ENCODE measurements around the gene DDX10. TPM values are rescaled to one million over a fixed set of nuclear protein-coding genes. Genes with fewer than 3 reads are reported as not detected.
A peak's percentile ranks its signal among the peaks of the same experiment; 100 is the strongest.
"Not testable (repeated sequence)": the region's sequence is repeated elsewhere in the genome, so short reads cannot be mapped to it uniquely, and the experiment has no call there.

The DDX10 gene
- total RNA-seq, 2 experiments from 2014 or later: 20.5 to 23.2 TPM

DNA sequence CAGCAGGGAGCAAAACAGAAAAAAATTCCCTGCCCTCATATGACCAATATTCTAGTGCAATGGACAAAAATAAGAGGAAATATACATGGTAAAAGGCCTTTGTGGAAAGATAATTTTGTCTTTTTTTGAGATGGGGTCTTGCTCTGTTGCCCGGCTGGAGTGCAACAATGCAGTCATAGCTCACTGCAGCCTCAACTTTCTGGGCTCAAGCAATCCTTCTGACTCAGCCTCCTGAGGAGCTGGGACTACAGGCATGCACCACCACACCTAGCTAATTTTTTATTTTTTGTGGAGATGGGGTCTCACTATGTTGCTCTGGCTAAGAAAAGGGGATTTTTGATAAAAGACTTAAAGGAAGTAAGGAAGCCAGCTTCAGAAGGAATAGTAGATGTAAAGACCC lies 25.7 kb upstream of the DDX10 start:
- H3K27ac Mint-ChIP-seq: no peak overlapping the region
- ChIA-PET CTCF (no interaction called here), POLR2A (no interaction called here)
- peaks cover 23% of the 10 kb centered on the region for H3K27me3 Mint-ChIP-seq
- no peaks in the 10 kb centered on the region for H3K4me1 Mint-ChIP-seq
- H3K9me3 Mint-ChIP-seq: no peaks in the 10 kb centered on the region
- H3K36me3 Mint-ChIP-seq (ENCODE audit: low read depth): no peaks in the 10 kb centered on the region
- DNase-seq: no peak
- no peak overlapping the region for H3K4me3 Mint-ChIP-seq

DNA sequence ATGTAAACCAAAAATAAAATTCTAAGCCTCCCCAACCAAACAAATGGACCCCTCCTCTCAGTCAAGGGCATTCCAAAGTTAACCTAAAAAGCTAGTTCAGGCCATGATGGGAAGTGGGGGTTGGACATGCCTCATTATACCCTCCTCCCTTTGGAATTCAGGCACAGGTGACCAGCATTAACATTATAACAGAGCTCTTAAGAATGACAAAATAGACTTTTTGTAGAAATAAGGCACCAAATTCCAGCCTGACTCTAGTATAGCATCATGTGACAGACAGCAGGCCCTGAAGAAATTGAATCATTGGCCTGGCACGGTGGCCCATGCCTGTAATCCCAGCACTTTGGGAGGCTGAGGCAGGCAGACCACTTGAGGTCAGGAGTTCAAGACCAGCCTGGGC lies 23.1 kb upstream of the DDX10 start:
- not testable (repeated sequence) for H3K9me3 Mint-ChIP-seq
- CTCF ChIA-PET: interaction anchor here (1.0 kb wide), 1 partner anchor 8 kb away, joined by 4 read pairs; no protein-coding TSS in a partner anchor

DNA sequence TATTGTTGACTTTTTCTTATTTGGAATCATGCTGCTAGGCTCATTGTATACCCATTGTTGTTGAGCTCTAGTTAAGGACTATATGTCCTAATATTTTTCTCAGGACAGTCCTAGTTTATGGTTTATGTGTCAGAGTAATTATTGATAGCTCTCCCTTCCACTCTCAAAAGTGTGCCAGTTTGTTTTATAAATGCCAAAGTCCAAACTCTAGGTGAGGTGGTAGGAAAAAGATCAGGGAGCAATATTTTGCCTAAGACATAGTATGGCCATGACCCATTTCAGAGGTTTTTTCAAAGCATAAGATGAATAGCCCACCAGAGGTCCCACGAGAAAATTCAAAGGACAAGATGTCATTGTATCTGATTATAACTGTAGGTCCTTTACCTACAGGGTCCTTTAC lies 20.9 kb upstream of the DDX10 start:
- H3K4me3 Mint-ChIP-seq: no peak overlapping the region
- CTCF ChIA-PET: no interaction called here
- POLR2A ChIA-PET: no interaction called here
- H3K27ac Mint-ChIP-seq: no peak overlapping the region
- DNase-seq: no peak
- H3K4me1 Mint-ChIP-seq: no peaks in the 10 kb centered on the region
- no peaks in the 10 kb centered on the region for H3K36me3 Mint-ChIP-seq (ENCODE audit: low read depth)
- H3K27me3 Mint-ChIP-seq: peaks cover 5% of the 10 kb centered on the region
- H3K9me3 Mint-ChIP-seq: no peaks in the 10 kb centered on the region

More for the DNA sequence above, 23.1 kb upstream of the DDX10 start:
- POLR2A ChIA-PET; H3K36me3 Mint-ChIP-seq (ENCODE audit: low read depth); DNase-seq; H3K27ac Mint-ChIP-seq; H3K4me1 Mint-ChIP-seq; H3K4me3 Mint-ChIP-seq: not testable (repeated sequence)
- H3K27me3 Mint-ChIP-seq: peaks cover 13% of the 10 kb centered on the region

DNA sequence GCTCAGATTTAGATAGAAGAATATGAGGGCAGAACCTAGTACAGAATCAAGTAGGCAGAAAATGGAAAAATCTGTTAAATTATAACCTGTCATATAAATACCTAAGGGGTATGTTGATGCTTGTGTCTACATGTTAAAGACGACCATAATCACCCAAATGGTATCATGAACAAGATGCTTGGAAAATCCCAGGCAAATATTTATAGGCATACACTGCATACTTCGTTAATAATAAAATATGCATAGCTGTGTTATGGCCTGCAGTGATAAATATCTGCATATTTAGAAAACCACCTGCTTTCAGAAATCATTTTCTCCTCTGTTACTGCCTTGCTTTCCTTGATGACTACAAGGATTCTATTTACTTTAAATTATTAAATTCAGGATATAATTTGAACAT lies 18.9 kb upstream of the DDX10 start:
- Mint-ChIP-seq H3K27ac (no peak overlapping the region), H3K36me3 (ENCODE audit: low read depth) (no peaks in the 10 kb centered on the region), H3K9me3 (no peaks in the 10 kb centered on the region), H3K4me1 (no peaks in the 10 kb centered on the region), H3K27me3 (no peaks in the 10 kb centered on the region), H3K4me3 (no peak overlapping the region)
- DNase-seq: no peak
- ChIA-PET POLR2A (interaction anchor here (1.4 kb wide), 1 partner anchor 422 kb away, joined by 3 read pairs; no protein-coding TSS in a partner anchor), CTCF (interaction anchor here (1.2 to 5.1 kb wide), 5 partner anchors 11 to 646 kb away, joined by 3 to 39 read pairs (median 5); partner anchors contain the start of genes CUL5 and DDX10)

DNA sequence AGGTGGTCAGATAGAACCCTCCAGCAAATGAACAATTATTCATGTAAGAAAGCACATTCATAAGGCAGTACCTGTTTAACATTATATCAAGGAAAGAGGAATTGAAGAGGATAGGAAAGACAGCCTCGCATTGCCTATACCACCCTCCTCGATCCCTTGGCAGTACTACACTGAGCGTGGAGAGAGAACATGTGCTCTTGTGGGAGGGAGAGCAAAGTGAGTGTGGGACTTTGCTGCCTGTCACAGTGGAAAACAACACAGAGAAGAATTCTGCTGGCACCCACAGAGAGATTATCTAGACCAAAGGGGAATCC lies 17.5 kb upstream of the DDX10 start:
- Mint-ChIP-seq H3K27me3 (no peaks in the 10 kb centered on the region), H3K4me1 (no peaks in the 10 kb centered on the region), H3K9me3 (no peaks in the 10 kb centered on the region), H3K4me3 (no peak overlapping the region), H3K36me3 (ENCODE audit: low read depth) (no peaks in the 10 kb centered on the region), H3K27ac (no peak overlapping the region)
- DNase-seq: no peak
- ChIA-PET POLR2A (no interaction called here), CTCF (interaction anchor here (0.8 to 5.1 kb wide), 5 partner anchors 8 to 647 kb away, joined by 4 to 39 read pairs (median 5); partner anchors contain the start of genes CUL5 and DDX10)

DNA sequence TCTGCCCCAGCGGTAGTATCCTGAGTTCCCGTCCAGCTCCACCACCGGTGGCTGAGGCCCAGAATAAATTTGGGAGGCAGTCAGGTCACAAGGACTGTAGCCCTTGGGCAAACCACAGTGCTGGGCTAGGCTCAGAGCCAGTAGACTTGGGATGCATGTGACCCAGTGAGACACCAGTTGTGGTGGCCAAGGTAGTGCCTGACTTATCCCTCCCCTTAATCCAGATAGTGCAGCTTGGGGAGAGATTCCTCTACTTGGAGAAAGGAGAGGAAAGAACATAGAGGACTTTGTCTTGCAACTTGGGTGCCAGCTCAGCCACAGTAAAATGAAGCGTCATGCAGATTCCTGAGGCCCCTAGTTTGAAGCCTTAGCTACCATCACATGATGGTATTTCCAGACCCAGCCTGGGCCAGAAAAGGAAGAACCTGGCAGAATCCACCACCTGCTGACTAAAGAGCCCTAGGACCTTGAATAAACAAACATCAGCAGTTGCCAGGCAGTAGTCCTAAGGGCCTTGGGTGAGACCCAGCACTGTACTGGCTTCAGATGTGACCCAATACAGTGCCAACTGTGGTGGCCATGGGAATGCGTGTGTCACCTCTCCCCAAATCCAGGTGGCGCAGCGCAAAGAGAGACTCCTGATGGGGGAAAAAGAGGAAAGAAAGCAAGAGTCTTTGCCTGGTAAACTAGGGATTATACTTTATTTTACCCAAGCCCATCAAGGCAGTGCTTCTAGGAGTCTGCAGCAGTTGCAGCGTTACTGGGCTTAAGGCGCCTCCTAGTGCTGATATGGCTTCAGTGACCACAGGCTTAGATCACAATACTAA lies 17.0 kb upstream of the DDX10 start:
- no peak overlapping the region for H3K4me3 Mint-ChIP-seq
- no peaks in the 10 kb centered on the region for H3K9me3 Mint-ChIP-seq
- H3K4me1 Mint-ChIP-seq: no peaks in the 10 kb centered on the region
- H3K36me3 Mint-ChIP-seq (ENCODE audit: low read depth): no peaks in the 10 kb centered on the region
- H3K27ac Mint-ChIP-seq: no peak overlapping the region
- CTCF ChIA-PET: interaction anchor here (0.8 to 5.1 kb wide), 8 partner anchors 8 to 648 kb away, joined by 3 to 39 read pairs (median 4); partner anchors contain the start of genes DDX10, EXPH5 and POGLUT3
- peak; percentile 68 for DNase-seq
- POLR2A ChIA-PET: interaction anchor here (2.0 kb wide), 1 partner anchor 529 kb away, joined by 4 read pairs; no protein-coding TSS in a partner anchor
- H3K27me3 Mint-ChIP-seq: peaks cover 3% of the 10 kb centered on the region

DNA sequence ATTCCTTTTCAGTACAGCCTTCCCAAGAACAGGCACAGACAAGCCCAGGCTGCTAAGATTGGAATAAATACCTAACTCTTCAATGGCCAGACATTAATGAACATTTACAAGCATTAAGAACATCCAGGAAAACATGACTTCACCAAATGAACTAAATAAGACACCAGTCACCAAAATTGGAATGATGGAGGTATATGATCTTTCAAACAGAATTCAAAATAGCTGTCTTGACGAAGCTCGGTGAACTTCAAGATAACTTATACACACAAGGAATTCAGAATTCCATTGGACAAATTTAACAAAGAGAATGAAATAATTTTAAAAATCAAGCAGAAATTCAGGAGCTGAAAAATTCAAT lies 16.4 kb upstream of the DDX10 start:
- Mint-ChIP-seq H3K4me1 (peaks cover 2% of the 10 kb centered on the region), H3K27me3 (peaks cover 4% of the 10 kb centered on the region), H3K4me3 (no peak overlapping the region), H3K9me3 (no peaks in the 10 kb centered on the region), H3K27ac (no peak overlapping the region), H3K36me3 (ENCODE audit: low read depth) (no peaks in the 10 kb centered on the region)
- ChIA-PET CTCF (interaction anchor here (0.6 to 5.1 kb wide), 10 partner anchors 11 to 649 kb away, joined by 3 to 39 read pairs (median 4); partner anchors contain the start of genes CUL5, DDX10, EXPH5 and POGLUT3), POLR2A (interaction anchor here (2.0 kb wide), 1 partner anchor 530 kb away, joined by 4 read pairs; no protein-coding TSS in a partner anchor)
- no peak for DNase-seq

DNA sequence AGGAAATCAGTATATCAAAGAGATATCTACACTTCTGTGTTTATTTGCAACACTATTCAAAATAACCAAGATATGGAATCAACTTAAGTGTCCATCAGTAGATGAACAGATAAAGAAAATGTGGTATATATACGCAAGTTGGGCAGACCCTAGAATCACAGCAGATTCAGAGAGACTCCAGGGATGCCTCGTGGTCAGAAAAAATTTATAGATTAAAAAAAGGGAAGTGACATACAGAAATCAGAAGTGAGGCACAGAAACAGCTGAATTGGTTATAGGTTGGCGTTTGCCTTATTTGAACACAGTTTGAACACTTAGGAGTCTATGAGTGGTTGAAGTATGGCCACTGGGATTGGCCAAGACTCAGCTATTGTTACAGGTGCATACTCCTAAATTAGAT lies 10.8 kb upstream of the DDX10 start:
- H3K9me3 Mint-ChIP-seq; CTCF ChIA-PET; H3K36me3 Mint-ChIP-seq (ENCODE audit: low read depth); H3K4me1 Mint-ChIP-seq; DNase-seq; H3K27ac Mint-ChIP-seq; H3K4me3 Mint-ChIP-seq; POLR2A ChIA-PET: not testable (repeated sequence)
- peaks cover 10% of the 10 kb centered on the region for H3K27me3 Mint-ChIP-seq

DNA sequence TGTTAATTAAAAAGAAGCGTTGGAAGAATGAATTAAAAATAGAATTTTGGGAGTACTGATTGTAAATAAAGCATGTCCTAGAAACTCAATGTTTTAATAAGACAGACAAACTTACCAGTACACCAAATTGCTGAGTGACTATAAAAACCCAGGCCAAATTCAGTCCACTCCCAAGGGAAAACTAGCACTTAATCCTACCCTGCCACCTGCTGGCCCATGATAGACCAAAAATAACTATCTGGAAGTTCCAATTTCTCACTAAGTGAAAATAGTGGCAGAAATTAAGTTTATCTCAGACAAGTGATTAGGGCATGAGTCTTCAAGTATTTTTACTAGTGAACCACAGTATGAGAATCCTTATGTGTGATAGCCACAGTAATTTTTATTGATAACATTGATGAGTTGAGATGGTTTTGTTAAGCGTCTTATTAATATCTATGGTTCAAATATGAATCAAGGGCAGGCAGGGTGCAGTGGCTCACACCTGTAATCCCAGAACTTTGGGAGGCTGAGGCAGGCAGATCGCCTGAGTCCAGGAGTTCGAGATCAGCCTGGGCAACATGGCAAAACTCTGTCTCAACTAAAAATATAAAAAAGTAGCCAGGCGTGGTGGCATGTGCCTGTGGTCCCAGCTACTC lies 9.8 kb upstream of the DDX10 start:
- H3K4me3 Mint-ChIP-seq: no peak overlapping the region
- H3K36me3 Mint-ChIP-seq (ENCODE audit: low read depth): no peaks in the 10 kb centered on the region
- ChIA-PET CTCF (interaction anchor here (1.0 kb wide), 2 partner anchors 8 to 655 kb away, joined by 3 to 4 read pairs; no protein-coding TSS in a partner anchor), POLR2A (interaction anchor here (1.0 kb wide), 1 partner anchor 10 kb away, joined by 3 read pairs; the partner anchor contains the start of gene DDX10)
- peak; percentile 31 for DNase-seq
- H3K4me1 Mint-ChIP-seq: peaks cover 2% of the 10 kb centered on the region
- H3K27ac Mint-ChIP-seq: no peak overlapping the region
- H3K9me3 Mint-ChIP-seq: no peaks in the 10 kb centered on the region
- peaks cover 10% of the 10 kb centered on the region for H3K27me3 Mint-ChIP-seq

DNA sequence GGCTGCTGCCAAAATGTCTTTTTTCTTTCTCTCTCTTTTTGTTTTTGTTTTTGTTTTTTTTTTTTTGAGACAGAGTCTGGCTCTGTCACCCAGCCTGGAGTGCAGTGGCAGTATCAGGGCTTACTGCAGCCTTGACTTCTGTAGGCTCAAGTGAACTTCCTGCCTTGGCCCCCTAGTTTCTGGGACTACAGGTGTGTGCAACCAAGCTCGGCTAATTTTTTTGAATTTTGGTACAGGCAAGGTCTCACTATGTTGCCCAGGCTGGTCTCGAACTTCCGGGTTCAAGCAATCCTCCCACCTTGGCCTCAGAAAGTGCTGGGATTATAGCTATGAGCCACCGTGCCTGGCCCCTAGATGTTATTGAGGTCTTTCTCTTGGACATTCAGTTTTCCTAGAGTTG lies 2.2 kb upstream of the DDX10 start:
- Mint-ChIP-seq H3K27me3 (no peaks in the 10 kb centered on the region), H3K9me3 (no peaks in the 10 kb centered on the region), H3K4me3 (no peak overlapping the region), H3K27ac (no peak overlapping the region), H3K36me3 (ENCODE audit: low read depth) (peaks cover 7% of the 10 kb centered on the region), H3K4me1 (peaks cover 28% of the 10 kb centered on the region)
- ChIA-PET POLR2A (no interaction called here), CTCF (interaction anchor here (4.4 kb wide), 1 partner anchor 14 kb away, joined by 27 read pairs; no protein-coding TSS in a partner anchor)
- no peak for DNase-seq

DNA sequence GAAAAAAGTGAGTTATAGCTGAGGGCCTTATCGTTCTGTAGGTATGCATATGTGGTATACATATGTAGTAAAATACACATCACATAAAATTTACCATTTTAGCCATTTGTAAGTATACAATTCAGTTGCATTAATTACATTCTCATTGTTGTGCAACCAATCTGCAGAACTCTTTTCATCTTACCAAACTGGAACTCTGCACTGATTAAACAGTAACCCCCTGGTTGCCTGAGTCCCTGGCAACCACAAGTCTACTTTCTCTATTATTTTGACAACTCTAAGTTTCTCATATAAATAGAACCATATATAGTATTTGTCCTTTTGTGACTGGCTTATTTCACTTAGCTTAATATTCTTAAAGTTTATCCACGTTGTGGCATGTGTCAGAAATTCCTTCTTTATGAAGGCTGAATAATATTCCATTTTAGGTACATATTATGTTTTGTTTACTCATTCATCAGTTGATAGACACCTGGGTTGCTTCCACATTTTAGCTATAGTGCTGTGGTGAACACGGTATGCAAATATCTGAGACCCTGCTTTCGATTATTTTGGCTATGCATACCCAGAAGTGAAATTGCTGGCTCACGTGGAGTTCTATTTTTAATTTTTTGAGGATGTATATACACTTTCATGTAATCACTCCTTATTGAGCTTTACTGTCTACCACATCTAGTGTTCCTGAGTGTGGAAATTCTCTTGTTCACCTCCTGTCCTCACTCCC lies 1.6 kb upstream of the DDX10 start:
- peaks cover 32% of the 10 kb centered on the region for H3K4me1 Mint-ChIP-seq
- H3K9me3 Mint-ChIP-seq: no peaks in the 10 kb centered on the region
- H3K36me3 Mint-ChIP-seq (ENCODE audit: low read depth): peaks cover 7% of the 10 kb centered on the region
- H3K27ac Mint-ChIP-seq: no peak overlapping the region
- CTCF ChIA-PET: interaction anchor here (1.9 to 4.4 kb wide), 2 partner anchors 15 to 545 kb away, joined by 7 to 27 read pairs; no protein-coding TSS in a partner anchor
- no peak for DNase-seq
- H3K4me3 Mint-ChIP-seq: no peak overlapping the region
- POLR2A ChIA-PET: interaction anchor here (2.8 kb wide), 1 partner anchor 441 kb away, joined by 28 read pairs; the partner anchor contains the start of genes ATM and NPAT
- no peaks in the 10 kb centered on the region for H3K27me3 Mint-ChIP-seq

DNA sequence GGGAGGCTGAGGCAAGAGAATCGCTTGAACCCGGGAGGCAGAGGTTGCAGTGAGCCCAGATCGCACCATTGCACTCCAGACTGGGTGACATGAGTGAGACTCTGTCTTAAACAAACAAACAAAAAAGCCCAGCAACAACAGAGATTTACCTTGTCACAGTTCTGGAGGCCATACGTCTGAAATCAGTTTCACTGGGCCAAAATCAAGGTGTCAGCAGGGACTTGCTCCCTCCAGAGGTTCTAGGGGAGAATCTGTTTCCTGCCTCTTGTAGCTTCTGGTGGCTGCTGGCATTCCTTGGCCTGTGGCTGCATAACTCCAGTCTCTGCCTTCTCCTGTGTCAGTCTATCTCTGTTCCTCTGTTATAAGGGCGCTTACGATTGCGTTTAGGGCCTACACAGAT lies 1.5 kb downstream of the DDX10 start:
- H3K27ac Mint-ChIP-seq: no peak overlapping the region
- H3K27me3 Mint-ChIP-seq: no peaks in the 10 kb centered on the region
- H3K4me1 Mint-ChIP-seq: peaks cover 32% of the 10 kb centered on the region
- ChIA-PET POLR2A (interaction anchor here (2.8 kb wide), 1 partner anchor 444 kb away, joined by 28 read pairs; the partner anchor contains the start of genes ATM and NPAT), CTCF (interaction anchor here (0.7 to 4.4 kb wide), 3 partner anchors 14 to 75 kb away, joined by 3 to 27 read pairs (median 4); no protein-coding TSS in a partner anchor)
- no peak for DNase-seq
- peak overlapping the region; percentile 99 for H3K4me3 Mint-ChIP-seq
- H3K9me3 Mint-ChIP-seq: no peaks in the 10 kb centered on the region
- peaks cover 16% of the 10 kb centered on the region for H3K36me3 Mint-ChIP-seq (ENCODE audit: low read depth)

All from activated CD4-positive, alpha-beta memory T cell treated with anti-CD3 and anti-CD28 coated beads, Interleukin-2, amount 10 ng/mL, durations not matched to agents 7 days and 5 days (primary cell).